NCI-H526 (cell line): Measurements from ENCODE around the gene SIKE1.
"Not testable (repeated sequence)": the region's sequence is repeated elsewhere in the genome, so short reads cannot be mapped to it uniquely, and the experiment has no call there.

Experiments
- DNase-seq, 2 experiments: peaks; one replicate each; lab custom pipeline; 2025; lab: John Stamatoyannopoulos, UW

Gene SIKE1

DNA sequence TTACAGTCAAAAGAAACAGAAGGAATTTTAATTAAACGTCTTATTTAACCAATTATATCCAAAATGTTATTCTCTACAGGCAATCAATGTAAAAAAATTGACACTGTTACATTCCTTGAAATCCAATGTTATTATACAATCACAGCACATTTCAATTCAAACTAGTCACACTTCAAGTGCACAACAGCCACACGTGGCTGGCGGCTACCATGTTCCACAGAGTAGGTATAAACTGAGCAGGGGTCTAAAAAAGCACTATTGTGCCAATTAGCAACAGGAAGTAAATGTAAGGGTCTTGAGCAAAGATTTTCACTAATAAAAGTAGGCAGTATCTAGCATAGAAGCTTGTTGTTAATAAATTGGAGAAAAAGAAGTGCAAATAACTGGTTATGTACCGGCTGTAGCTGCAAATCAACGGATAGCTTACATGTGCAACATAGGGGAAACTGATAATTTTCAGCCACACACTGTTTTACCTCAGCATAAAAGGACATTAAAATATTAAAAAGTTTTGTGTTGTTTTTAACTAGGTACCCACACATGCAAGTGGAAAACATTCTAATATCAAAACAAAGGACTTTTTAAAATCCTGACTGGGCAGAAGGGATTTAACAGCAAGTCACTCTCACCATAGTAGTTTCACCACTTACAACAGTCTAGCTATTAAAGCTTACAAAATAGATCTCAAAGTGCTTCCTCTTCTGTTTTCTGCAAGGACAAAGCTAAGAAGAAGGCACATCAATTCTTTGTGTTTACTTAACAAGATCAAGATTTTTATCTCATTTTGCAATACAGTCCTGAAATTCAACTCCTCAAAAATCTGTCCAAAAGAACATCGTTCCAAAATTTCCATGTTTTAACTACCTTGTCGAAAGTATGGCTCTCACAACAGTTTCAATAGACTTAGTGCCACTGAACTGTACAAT, 25.2 kb downstream of the SIKE1 start:
- DNase-seq: no peak

DNA sequence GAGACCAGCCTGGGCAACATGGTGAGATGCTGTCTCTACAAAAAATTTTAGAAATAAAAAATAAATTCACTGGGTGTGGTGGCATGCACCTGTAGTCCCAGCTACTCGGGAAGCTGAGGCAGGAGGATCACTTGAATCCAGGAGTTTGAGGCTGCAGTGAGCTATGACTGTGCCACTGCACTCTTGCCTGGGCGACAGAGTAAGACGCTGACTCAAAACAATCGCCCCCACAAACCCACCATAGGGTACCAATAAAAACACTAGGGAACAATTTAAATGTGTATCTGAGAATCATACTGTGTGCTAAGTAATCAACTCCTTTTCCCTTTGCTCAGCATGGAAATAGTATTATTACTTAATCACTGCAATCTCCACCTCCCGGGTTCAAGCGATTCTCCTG, 26.8 kb downstream of the SIKE1 start:
- DNase-seq: not testable (repeated sequence)

DNA sequence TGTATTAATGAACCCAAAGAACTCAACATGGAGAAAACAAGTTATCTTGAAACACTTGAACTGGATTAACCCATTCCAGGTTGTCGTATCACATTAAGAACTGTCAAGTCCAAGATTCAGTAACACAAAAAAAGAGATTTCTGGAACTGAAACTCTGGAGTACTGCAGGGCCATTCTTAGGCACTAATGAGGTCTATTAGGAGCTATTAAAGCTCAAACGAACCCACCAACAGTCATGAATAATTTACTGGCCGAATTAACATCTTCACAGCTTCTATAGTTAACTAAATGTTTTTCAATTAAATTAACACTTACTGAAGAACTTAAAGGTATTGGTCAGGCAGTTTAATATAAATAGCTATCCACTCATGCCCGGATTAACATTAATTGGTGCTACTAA, 27.3 kb downstream of the SIKE1 start:
- DNase-seq: no peak

DNA sequence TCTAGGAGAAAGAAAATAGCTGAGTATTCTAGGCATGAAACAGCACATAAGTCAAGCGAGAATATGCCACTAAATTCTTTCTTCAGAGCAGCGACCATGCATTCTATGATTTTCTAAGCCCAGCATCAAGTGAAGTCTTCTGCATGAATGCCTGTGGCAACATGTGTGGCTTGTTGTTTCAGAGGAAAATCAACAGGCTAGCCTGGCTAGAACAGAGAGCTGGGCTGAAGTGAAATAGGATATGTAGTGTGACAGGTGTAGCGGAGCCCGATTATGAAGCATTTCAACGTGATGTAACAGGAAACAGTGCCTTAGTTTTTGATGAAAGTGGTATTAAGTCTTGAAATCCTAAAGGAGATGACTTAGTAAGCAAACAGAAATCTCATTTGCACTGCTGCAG, 29.7 kb downstream of the SIKE1 start:
- peak; percentile 12 to 21 for DNase-seq

DNA sequence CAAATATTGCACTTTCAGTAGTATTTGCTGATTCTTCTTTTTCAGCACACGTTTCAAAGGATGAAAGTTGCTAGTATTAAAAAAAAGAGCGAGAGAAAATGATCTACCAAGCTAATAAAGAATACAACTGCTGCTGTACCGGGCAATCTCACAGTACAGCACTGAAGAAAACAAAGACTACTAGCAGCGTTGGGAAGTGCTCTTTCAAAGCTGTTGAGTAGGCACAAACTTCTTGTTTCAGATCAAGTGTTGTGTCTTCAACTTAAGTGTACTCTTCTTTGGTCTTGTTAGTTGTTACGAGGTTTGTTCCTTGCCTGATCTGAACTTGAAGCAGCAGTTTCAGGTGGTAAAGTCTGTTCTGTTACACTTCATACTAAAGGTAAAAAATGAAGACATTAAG, 30.6 kb downstream of the SIKE1 start:
- DNase-seq: no peak

DNA sequence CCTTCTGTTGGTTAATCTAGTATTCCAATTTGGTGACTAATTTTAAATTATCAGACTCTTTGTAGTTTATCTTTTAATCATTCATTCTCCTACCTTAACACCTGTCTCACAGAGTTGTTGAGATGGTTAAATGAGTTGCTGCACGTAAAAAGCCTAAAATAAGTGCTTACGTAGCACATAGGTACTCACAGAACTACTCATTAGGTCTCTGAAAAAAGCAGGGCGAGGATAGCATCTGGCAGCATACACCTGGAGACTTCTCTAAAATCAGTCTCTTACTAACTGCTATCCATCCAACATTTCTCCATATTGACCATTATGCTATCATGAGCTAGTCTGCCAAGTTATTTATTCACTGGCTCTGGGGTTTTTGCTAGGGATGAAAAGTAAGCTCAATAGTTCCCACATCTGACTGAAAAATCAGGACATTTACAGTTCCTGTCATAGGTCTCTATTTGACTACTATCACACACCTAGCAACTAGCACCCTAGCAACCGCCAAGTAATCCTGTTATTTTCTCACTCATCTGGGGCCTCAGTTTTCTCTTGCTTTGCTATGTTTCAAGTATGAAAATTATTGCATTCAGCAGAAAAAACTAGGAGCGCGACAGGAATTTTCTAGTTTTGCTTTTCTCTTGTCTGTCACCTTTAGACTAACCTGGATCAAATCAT, 33.9 kb downstream of the SIKE1 start:
- DNase-seq: no peak

DNA sequence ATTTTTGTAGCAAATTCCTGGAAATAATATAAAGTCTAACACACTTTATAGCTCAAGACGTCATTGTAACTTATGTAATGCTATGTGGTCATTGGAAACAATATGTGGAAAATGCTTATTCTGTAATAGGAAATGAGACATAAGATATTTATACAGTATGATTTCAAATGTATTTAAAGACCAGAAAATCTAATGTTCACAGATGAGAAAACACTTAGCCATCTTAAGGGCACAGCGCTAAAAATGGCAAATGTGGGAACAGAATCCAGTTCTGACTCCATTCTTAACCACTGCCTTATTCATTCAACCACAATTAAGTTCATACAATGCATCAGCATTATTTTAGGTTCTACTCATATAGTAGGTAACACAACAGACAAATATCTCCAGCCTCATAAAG, 35.2 kb downstream of the SIKE1 start:
- no peak for DNase-seq

DNA sequence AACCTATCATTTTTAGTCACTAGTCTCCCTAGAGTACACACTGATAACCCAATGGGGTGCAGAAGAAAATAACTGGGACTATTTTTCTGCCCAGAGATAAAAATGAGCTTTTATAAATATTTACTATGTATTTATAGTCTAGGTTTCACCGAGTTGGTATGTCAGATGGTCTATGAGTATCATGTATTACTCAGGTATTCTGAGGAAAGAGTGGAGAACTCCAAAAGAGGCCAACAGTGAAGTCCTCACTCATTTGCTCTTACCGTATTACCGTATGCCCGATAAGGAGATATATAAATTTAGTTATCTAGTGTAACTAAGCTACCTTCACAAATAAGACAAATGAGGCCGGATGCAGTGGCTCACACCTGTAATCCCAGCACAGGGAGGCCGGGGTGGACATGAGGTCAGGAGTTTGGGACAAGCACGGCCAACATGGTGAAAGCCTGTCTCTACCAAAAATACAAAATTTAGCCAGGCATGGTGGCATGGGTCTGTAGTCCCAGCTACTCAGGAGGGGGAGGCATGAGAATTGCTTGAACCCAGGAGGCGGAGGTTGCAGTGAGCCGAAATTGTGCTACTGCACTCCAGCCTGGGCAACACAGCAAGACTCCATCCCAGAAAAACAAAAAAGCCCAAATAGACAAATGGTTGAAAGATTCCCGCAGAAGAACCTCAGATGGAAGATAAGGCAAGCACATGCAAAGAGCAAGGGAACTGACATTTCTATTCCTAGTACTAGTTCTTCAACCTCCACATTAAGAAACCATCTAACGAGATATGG, 38.3 kb downstream of the SIKE1 start:
- no peak for DNase-seq

DNA sequence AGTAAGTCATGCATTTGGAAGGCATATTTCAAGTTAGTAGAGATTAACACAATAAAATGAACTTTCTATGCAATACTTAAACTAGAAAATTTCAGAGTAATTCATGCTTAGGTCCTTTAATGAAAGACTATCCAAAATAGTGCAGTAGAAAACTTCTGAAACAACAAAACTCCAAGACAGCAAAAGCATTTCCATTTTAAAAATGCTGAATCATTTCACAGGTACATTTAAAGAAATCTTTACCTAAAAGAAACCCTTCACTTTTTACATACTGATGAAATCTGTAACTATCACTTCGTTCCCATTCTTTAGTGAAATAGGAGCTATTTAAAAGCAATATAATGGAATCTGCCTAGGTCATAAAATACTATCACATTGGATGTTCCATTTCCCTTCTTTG, 40.2 kb downstream of the SIKE1 start:
- DNase-seq: no peak

DNA sequence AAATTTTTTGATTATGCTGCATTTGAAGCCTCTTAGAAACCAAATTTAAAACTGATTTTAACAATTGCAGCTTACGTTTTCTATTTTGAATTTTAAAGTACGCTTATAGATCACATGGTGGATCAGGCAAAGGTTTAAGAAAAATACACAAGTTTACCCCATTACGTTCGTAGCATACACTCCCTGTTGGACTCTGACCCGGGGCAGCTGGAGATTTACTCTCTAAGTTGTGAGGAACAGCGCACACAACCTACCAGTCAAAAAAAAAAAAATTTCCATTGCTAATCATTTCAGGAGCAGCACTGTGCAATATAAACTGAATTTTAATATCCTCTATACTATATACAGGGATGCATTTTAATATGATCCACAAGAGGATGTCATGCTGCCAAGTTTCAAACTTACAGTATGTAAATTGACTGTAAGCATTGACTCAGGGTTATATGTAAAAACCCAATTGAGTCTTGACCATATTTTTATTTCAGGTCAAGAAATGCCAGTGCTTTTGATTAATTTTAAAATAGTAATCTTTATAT, 43.1 kb downstream of the SIKE1 start:
- peak in 1 of 2 experiments; percentile 43 for DNase-seq

DNA sequence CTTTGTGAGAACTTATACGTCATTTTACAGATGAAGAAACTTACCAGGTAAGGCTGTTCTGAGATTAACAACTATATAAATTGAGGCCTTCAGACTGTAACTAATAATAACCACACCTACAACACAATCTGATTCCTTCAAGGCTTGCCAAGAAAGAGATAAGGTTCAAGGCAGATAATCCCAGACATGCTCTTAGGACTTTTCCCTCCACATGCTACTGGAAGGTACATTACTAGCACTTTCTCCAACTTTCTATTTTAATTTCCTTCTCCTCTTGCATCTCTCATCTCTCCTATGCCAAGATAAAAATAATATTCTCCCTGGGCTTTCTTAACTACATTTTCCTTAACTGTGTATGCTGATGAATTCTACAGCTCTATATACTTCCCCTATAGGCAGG, 45.0 kb downstream of the SIKE1 start:
- DNase-seq: no peak

DNA sequence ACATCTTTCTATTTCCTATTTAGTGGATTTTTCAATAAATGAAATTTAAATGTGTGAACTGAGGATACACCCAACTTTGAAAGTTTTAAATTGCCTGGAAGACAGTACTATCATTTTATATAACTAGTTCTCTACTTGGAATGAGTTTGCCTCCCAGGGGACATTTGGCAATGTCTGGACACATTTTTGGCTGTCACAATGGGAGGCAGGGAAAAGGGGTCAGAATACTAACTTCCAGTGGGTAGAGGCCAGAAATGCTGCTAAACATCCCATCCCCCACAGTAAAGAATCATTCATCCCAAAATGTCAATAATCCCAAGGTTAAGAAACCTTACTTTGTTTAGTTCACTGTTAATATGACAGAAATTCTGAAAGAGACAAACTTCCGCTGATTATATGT, 50.7 kb downstream of the SIKE1 start:
- DNase-seq: no peak

DNA sequence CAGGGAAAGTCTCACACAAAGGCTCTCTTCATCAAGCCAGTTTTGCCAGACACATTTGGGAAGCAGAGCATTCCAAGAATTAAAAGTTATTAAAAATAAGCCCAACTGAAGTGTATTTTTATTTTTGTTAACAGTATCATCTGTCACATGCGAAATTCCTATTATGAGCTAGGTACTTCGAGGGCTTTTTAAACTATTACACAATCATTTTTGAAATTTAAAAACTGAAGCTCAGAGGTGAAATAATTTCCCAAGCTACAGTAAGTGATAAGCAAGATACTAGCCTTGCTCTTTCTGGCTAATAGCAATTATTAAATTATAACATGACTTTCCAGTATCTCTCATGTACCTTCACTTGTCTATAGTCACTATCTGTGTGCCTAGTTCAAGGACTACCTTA, 51.9 kb downstream of the SIKE1 start:
- DNase-seq: no peak

DNA sequence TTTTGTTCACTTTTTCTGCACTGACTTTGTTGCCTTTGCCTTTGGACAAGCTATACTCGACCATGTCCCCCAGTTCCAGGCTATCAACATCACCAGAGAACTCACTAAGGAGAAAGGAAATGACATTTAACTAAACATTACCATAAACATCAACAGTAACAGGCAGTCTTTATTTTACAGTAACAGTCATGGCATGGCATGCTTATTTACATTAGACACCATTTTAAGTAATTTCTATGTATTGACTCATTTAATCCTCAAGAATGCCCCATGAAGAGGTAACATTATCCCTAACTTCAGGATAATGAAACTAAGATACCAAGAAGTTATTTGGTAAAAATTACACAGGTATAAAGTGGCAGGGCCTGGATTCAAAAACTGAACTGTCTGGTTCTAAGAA, 55.3 kb downstream of the SIKE1 start:
- DNase-seq: no peak

DNA sequence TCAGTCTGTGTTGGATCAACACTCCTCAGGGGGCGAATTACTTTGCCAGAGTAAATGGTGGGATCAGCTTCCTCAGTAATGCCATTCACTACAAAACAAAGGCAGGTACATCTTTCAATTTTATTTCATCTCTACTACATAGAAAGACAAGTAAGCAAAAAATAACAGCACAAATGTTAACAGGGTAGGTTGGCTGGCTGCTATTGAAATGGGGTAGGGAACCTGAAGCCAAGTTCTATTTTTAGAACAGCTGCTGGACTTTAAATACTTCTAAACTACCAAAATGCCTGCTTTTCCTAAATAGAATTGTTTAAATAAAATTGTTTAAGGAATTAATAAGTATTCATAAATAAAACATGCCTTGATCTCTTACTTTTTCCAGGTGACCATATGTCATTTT, 56.6 kb downstream of the SIKE1 start:
- no peak for DNase-seq

DNA sequence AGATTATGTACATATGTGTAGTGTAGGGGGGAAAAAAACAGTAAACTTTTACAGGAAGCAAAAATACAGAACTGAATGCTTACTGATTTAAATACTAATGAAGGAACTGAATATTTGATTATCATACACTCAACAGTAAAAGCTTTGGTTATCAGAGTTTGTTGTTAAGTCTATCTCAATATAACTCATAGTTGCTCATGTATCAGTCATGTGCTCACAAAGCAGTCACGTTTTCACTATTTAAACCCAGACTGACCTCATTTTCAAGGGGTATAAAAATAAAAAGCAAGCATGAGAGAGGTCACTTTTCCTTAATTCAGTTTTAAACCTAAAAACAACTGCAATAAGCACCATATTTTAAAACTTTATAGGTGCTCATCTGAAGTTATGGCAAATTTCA, 57.0 kb downstream of the SIKE1 start:
- no peak for DNase-seq

DNA sequence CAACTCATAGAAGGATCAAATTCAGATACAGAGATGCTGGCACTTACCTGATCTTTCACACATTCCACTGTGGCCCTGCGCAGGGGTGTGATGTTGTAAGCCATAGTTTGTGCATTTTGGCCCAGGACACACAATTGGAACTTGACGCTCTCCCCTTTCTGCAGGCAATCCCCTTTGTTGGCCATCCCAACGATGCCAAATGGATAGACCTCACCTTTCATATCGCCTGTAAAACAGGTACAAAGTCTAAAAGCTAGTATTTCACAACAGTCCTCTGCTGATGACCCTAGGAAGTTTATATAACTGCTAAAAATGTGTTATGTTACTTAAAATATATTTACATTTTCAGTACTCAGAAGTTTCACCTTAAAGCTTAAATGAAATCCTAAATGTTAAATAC, 60.0 kb downstream of the SIKE1 start:
- DNase-seq: no peak
